NCI-H128 (cell line): ENCODE results near the gene ALG1.
"Not testable (repeated sequence)": the region's sequence is repeated elsewhere in the genome, so short reads cannot be mapped to it uniquely, and the experiment has no call there.

Experiments used
- DNase-seq: peaks from one replicate; lab custom pipeline; 2025; ENCODE audit not compliant: unreplicated experiment; lab: John Stamatoyannopoulos, UW

Gene ALG1

DNA sequence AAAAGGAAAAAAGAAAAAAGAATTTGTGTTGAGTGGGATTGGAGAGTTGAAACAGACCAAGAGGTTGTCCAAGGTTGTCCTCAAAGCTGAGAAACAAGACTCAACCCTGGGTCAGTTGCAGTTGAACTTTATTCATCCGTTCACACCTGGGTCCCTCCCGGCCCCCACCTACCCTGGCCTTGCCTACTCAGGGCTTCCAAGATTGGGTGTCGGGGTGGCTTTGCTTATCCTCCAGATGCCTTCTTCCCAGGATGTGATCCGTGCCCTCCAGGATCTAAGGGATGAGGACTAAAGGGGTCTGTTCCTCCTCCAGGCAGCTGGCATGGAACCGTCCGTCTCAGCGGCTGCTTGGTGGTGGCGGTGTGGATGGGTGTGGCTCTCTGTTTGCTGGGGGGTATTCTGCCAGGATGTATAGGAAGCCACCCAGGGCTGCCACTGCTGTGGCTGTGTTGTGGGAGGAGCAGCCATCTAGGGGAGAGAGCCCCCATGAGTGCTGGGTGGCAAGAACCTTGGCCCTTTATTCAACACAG lies 27.6 kb upstream of the ALG1 start:
- no peak for DNase-seq

GRCh38 chr16:5044581-5044980 lies 27.1 kb upstream of the ALG1 start:
- not testable (repeated sequence) for DNase-seq

DNA sequence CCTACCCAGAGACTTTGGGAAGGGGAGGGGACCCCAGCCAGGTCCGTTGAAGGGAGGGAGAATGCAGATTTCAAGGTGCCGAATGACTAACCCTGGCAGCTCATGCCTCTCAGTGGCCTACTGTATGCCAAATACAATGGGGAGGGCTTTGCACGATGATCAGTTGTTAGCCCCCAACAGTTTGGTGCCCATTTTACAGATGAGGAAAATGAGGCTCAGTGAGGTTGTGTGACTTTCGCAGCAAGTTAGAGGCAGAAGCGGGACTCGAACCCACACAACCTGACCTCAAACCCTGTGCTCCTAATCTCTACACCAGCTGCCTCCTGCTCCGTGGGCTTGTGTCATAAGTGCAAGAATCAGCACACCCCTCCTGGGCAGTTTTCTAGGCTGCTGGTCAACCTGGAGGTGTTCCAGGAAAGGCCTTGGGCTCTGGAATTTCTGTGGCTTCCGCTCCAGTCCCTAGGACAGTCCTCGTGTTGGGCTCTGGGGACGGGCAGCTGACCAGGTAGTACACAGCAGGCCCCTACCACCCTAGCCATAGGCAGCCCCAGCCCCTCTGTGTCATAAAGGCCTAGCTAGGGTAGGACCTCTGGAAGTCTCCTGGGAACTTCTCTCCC lies 26.0 kb upstream of the ALG1 start:
- no peak for DNase-seq

GRCh38 chr16:5046914-5047313 lies 24.7 kb upstream of the ALG1 start:
- DNase-seq, result no peak

- DNase-seq, result no peak
These were observed 16.5 kb upstream of the ALG1 start for GRCh38 chr16:5054876-5055865.

DNA sequence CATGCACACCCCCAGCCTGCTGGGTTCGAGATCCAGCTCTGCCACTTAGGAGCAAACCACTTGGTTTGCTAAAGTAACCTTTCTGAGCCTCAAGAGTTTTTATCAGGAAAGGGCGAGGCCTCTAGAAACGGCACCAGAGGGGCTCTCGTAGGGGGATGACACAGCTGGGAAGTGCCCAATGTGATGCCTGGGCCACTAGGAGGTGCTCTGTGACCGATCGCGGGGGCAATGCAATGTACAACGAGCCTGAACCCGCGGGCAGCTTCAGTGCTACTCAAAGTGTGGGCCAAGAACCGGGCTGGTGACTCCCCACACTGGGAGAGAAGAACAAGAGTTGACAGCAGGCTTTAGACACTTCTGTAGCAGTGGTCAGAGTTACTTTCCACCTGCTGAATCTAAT lies 15.3 kb upstream of the ALG1 start:
- no peak for DNase-seq

GRCh38 chr16:5058476-5058875 lies 13.2 kb upstream of the ALG1 start:
- DNase-seq, result no peak

- DNase-seq, result no peak
These were observed 12.1 kb upstream of the ALG1 start for GRCh38 chr16:5059386-5060072.

DNA sequence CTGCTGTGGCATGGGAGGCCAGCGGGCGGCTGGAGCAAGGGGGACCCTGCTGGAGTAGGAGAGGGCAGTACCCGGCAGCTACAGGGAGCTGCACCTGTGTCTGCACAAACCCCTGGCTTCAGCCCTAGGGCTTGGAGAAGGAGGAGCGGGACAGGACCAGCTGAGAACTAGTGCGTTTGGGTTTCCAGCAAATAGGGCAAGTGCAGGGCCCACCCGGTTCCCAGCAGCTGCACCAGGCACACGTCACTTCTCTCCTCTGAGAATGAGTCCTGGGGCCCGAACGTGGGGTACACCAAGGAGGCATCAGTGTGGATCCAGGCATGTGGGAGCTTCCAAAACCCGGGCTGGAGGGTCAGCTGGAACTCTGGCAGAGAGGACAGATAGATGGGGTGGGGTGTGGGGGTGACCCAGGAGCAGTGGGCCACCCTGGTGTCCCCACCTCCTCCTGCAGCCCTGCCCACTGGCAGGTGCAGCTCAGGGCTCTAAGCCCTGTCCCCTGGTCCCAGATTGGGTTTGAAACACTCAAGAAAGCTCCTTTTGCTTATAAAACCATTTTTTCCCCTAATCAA lies 11.5 kb upstream of the ALG1 start:
- no peak for DNase-seq

DNA sequence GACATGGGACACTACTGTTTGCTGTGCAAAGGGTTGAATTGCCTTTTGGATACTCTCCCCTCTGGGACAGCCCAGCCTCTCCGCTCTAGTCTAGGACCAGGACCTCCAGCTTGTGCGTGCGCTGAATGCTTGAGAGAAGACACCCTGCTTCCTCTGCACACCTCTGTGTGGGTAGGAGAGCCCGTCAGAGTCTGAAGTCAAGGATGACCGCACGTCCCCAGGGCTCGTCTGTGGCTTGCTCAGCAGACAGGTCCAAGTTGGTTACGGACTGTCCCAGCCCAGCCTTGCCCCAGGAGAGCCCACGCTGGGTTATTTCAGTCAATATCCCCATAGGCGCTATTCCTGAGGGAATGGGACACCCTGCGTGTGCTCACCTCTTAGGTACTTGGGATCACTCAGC lies 9.6 kb upstream of the ALG1 start:
- no peak for DNase-seq

GRCh38 chr16:5062790-5063765 lies 8.6 kb upstream of the ALG1 start:
- no peak for DNase-seq

GRCh38 chr16:5064915-5065314 lies 6.7 kb upstream of the ALG1 start:
- peak; percentile 15 for DNase-seq

- no peak for DNase-seq
These were observed 6.3 kb upstream of the ALG1 start for GRCh38 chr16:5065326-5065725.

GRCh38 chr16:5065813-5066212 lies 5.8 kb upstream of the ALG1 start, which contains the start of gene C16orf89:
TSS of gene C16orf89 (minus strand) at chr16:5065956. CDS start at chr16:5065908, 48 bp downstream.
- no peak for DNase-seq

DNA sequence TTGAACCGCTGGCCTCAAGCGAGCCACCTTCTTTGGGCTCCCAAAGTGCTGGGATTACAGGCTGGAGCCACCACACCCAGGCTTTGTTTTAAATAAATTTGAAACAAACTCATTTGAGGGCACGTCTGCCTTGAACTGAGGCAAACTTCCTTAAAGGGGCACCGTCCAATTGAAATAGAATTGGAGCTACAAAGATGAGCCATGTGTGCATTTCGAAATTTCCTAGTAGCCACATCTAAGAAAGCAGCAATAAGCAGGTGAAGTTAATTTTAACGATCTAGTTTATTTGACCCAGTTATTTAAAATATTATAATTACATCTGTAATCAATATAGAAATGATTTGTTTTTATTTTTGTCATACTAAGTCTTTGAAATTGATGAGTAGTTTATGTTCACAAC lies 5.1 kb upstream of the ALG1 start:
- no peak for DNase-seq

GRCh38 chr16:5069048-5069447 lies 2.6 kb upstream of the ALG1 start:
- DNase-seq, result no peak

DNA sequence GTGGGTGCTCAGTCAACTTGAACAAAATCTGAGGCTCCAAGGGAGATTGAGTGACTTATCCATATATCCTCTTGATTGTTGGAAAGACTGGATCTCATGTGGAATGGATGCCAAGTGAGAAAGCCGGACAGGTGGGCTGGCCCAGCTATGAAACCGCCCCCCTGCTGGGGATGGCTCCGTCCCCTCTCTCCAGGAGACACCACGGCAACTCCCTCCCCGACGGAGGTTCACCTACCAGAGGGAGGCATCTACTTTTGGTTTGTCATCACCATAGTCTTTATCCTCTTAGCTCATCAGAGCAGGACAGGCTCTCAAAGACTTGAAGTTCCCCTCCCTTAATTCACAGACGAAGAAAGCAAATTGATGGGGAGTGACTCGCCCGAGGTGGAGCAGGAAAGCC lies 1.8 kb upstream of the ALG1 start:
- no peak for DNase-seq

DNA sequence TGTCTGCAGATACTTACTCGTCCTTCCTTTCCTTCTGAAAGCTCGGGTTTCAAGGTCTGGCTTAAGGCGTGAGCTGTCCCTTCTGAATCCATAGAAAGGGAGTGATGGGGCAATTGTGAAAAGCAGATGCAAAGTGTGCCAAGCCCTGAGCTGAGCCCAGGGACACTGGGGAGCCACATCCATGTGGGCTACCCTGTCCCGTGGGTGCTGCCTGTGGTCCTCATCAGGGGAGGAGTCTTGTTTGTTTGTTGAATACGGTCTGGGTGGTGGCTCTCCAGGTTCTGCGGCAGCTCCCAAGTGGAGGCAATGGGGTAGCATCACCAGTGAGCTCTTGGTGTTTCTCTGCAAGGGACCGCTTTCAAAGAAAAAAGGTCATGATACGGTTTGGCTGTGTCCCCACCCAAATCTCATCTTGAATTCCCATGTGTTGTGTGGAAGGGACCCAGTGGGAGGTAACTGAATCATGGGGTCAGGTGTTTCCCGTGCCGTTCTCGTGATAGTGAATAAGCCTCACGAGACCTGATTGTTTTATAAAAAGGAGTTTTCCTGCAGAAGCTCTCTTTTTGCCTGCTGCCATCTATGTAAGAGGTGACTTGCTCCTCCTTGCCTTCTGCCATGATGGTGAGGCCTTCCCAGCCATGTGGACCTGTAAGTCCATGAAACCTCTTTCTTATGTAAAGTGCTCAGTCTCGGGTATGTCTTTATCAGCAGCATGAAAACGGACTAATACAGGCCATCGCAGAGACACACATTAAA lies 1.0 kb upstream of the ALG1 start:
- DNase-seq, result no peak

- no peak for DNase-seq
These were observed 332 bp upstream of the ALG1 start for GRCh38 chr16:5071341-5071680.
